NOMO-1 treated with dmso at 0.1 percent for 144 hours (cell line): Measurements from ENCODE around the gene MYL12B.

Experiments
- DNase-seq: peaks from one replicate; lab custom pipeline; 2025; ENCODE audit not compliant: unreplicated experiment; lab: John Stamatoyannopoulos, UW

The MYL12B gene

DNA sequence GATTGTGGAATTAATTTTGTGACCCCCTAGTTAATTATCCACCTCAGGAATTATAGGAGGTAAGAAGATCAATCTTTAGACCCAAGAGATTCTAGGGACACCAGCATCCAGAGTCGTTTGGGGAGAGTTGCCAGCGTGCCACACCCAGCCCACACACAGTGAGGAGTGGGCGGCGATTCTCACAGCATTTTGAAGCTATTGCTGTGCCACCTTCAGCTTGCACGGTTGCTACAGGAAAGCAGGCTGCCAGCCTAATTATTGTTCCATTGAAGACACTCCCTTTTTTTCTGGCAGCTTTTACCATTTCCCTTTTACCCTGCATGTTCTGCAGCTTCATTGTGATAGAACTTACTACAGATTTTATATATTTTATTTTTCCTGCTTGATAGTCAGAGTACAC is 27.5 kb upstream of the MYL12B start:
- no peak for DNase-seq

DNA sequence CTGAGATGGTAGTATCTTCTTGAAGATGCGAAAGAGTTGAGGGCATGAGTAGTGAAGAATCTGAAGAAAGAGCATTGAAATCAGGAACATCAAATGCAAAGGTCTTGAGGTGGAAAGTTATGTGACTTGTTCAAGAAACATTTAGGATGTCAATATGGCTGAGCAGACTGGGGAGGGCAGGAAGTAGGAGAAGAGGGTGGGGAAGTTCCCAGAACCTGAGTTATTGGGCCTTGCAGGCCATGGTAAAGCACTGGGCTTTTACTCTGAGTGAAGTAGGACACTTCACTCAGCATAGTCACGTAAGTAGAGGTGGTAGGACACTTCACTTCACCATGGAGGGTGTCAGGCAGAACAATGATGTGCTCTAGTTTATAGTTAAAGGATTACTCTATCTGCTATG is 26.1 kb upstream of the MYL12B start:
- DNase-seq = no peak

DNA sequence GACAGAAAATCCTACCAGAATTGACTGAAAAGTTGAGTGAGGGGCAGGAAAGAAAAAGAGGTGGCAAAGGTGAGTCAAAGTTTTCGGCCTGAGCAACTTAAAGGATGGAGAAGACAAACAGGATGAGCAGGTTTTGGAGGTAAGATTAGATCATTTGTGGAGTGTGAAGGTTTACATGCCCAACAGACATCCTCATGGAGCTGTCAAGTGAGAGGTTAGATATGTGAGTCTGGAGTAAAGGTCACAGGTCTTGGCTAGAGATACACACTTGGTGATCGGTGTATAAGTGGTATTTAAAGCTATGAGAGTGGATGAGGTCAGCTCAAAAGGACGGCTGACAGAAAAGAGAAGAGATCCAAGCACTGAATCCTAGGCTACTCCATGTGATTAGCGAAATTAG is 25.5 kb upstream of the MYL12B start:
- no peak for DNase-seq

DNA sequence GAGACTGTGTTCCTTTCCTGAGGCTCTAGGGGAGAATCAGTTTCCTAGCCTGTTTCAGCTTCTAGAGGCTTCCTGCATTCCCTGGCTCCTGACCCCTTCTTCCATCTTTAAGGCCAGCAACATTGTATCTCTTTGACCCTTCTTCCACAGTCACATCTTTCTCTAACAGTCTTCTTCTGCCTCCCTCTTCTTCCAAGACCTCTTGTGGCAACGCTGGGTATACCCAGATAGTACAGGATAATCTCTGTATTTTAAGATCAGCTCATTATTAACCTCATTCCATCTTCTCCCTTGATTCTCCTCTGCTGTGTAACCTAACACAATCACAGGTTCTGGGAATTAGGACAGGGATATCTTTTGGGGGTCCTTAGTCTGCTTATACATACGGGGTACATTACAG is 23.2 kb upstream of the MYL12B start:
- DNase-seq = no peak

DNA sequence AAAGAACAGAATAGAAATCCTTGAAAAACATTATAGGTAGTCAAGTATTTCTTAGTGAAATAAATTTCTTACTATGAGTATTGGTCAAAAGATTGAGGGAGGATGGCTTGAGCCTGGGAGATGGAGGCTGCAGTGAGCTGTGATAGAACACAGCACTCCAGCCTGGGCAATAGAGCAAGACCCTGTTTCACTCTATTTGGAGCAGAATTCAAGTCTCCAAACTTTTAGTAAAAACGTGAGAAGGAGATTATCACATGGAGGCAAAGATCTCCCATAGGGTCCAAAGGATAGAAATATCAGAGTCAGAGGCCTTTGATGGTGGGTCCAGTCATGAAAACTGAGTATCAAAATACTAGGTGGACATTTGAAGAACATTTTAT is 16.8 kb upstream of the MYL12B start:
- no peak for DNase-seq

DNA sequence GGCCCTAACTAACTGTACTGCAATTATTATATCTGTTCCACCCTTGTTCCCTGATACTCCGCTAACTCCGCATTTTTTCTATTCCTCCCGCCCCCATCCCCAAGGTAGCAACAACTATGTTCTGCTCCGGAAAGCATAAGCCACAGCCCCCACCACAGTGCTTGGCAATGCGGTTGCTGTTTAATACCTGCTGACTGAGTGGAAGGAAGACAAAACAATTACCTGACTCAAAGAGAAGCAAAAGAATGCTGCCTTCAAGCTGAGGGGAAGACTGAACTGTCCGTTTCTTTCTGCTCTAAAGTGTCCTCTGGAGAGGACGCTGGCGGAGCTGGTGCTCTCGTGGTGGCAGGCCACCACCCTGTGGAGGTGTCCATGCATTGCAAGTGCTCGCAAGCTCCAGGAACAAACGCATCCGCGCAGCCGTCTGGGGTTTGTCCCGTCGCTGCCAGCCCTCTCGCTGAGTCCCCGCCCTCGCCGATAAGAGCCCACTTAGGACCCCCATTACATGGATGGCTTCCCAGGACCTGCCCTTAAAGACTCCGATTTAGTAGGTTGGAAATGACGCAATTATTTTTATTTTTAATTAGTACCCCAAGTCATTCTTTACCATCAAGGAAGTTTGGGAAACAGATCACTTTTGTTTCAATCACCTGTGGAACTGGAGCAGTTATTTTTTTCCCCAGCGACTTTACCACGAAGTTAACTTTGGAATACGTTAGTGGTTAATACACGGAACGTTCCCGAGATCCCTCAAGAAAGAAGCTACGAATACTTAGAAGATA is 15.9 kb upstream of the MYL12B start:
- DNase-seq = peak; percentile 89

DNA sequence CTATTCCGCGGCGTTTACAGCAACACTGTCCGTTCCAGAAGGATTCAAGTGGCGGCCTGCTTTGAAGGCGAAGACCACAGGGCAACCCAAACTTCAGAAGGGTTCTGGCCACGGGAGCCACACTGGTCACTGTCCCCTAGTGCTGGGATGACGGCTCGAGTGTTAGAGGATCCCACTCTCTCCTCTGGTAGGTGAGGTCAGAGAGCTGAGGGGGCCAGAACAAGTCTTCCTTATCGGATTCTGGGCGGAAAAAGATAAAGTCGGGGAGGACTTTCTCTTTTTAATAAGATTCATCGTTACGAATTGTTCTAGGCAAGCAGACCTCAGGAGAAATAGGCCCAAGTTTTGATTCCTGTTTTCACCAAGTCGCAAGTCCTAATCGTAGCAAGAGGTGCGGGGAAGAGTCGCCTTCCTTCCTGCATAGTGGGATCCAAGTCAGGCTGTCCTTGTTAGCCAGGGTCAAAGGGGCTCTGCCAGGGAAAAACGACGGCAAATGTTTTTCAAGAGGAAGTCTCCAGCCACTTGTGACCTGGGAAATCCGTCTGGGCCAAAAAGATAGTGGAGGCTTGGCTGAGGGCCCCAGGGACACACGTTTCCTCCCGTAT is 15.2 kb upstream of the MYL12B start:
- peak; percentile 49 for DNase-seq

DNA sequence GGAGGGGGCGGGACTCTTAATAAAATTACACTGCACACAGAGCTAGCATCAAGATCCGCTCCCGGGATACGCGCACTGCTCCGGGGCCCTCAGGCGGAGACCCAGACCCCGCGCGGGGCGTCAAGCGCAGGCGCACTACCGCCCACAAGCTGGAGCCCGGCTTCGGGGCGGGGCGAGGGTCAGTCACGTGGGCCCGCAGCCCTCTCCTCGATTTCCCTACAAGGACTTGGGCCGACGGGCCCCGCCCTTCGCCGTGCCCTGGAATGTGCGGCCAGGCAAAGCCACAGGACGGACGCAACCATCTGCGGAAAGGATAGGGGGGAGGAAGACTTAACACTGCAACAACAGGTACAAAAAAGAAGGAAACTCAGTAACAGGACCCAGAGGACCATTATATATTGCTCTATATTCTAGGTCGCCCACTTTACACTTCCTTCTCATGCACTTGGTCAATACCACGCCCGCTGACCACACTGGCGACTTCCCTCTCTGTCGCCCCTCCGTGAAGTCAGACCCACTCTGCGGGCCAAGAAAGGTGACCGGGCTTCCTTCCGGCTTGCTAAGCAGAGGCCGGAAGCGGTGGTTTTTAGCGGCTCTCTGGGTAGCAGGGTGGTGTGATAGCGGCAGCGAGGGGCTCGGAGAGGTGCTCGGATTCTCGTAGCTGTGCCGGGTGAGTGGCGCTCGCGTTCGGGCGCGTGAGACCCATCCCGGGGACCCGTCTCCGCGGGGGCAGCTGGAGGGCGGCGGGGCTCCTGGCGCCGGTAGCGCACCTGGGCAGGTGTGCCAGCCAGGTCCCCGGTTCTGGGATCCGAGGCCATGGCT is 14.5 kb upstream of the MYL12B start, which contains the start of gene MYL12A:
MYL12A (plus strand) TSS at position 562 of the 822 bp plus-strand sequence. CDS start 5,447 bp downstream, outside the sequence.
- peak; percentile 96 for DNase-seq

DNA sequence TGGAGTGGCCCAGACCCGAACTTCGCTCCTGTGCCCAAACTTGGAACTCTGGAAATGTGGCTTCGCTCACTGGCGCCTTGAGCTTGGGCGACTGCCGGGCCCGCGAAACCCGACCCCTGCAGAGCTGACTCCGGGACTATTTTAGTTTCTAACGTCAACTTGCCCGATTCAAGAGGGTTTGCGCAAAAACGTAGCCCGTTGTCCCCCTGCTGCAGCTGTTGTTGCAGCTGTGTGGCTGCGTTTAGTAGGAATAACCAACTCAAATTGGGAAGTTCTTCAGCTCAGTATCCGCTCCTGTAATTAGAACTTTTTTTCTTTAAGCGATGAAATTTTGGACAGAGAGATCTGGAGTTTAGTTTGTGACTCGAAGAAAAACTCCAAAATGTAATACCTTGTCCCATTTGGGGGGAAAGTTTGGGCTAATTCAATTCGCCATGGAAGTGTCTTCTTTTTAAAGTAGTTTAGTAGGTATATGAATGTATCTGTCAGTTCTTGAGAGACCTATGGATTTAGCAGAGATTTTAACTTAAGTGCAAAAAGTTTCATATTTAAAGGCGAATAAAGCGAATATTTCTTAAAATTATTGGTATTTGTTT is 13.8 kb upstream of the MYL12B start:
- no peak for DNase-seq

DNA sequence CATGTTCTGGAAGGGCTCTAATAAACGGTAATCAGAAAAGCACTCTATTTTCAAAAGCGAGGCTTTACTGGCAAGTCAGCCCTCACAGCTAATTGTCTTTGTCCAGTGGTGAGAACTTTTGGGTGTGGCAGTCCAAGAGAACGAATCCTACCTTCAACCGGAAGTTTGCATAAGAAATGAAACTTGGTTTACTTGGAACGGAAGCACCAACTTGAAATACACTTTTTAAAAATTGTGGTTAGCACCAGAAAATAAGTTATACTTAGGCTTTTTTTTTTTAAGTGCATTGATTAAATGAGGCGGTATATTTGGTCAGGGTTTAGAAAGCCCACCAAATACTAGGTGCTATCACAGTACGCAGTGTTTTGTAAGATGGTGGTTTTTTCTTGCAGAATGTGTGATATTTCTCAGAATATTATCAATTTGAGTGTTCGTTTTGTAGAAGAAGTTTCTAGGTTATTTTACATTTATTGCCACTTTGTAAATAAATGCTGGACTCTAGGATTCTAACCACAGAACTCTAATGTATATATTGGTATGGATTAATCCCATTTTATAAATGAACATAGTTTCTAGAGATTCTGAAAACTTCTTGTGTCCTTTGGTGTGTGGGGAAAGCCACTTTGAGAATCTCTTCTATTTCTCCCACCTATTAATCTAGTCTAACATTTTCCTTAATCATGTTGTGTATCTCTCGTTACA is 13.1 kb upstream of the MYL12B start:
- DNase-seq = peak; percentile 53

DNA sequence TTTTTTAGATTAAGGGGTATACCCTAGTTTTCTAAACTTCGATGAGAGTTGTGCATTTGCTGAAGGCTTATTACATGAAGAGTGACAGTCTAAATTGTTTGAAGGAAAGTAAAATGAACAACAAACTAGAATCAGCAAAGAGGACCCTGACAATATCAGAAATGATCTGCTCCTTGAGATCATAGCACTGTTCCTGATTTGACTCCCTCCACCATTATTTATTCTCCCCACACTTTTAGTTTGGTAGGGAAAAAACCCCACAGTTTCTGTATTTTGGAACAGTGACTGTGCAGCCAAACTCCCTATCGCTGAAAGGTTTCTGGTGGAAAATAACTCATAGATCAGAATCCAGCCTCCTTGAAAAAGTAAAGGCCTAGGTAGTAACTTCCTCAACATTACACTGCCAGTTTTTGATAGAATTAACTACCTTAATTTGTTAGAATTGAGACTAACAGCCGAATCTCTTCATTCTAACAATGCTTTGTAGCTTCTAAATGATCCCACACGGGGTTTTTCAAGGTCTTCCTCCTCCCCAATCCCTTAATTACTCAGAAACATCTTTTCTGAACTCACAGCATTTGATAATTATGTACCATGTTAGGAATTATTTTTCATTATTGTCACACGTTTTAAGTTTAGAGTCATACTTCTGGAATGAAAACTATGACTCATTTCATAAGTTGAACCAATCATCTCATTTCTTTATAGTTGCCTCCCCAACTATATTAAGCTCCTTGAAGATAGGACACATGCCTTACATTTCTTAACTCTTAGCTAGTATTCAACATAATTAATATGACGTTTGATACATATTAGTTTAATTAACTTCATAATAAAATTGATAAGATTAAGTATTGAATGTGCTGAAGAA is 11.5 kb upstream of the MYL12B start:
- DNase-seq = no peak

DNA sequence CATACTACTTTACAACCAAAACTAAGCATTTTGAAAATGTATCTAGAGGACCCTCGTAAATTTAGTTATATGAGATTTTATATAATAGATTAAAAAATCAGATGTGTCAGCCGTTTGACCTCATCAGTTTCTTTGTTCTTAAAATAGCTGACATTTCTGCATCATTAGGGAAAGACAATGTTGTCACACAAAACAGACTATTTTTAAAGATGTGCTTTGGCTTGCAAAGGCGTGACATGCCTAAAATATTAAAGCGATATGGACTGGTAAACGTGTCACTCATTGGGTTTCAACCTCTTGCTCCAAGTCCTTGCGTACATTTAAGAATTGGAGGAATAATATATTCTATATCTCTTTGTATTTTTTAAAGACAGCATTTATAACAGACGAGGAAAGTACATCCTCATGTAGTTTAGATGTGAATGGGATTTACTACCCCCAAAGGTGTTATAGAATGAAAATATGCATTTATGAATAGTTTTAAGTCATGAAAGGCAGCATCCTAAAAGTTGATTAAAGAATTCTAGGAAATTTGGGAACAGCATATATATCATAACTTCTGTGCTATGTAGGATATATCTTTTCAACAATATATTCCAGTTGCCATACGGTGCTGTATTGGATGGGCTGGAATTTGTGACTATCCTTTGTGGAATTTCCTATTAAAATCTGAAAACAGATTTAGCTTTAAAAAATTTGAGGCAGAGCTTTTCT is 10.5 kb upstream of the MYL12B start:
- DNase-seq = no peak

DNA sequence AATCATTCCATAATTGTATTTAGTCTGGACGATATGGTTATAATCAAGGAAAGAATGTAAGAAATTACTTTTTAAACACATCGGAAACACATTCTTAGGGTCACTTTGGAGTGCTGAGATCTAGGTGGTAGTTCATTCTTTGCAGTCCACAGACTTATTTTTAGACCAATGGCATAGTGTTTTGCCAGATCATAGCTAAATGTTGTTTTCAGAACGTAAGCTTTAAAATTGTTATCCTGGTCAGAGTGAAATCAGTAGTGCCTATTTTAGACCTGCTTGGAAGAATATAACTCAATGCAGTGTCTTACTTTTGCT is 10.0 kb upstream of the MYL12B start:
- no peak for DNase-seq

DNA sequence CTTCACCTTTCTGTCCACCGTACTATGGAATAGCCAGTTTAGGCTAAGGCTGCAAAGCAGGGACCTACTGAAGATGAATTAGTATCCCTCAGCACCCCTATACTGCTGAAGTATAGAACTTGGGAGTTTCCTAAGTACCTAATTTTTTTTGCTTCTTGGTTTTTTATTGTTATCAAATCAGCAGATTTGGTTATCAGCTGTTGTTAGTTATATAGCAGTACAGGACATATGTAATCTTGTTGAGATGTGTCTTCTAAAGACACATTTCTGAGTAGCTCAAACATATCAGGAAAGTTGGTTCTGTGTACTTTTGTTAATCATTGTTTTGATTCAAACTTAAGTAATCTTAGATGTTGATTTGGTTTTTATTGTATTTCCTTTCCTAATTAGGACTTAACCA is 9.1 kb upstream of the MYL12B start:
- DNase-seq = no peak

DNA sequence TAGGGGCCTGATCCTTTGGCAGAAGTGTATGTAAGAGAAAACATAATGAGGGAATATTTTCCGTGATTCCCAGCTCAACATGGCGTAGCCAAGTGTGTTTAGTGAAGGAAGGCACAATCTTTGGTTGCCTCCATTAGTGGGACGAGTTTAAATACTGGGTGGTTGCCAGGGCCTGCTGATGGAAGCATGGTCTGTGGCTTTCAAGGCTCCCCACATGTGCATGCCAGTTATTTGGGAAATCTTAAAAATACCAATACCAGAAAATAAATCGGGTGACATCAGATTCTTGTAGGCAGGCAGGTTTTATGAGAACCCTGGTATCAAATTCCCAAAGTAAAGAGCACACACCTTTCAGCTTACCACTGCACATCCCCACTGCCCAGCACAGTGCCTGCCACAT is 7.2 kb upstream of the MYL12B start:
- no peak for DNase-seq

DNA sequence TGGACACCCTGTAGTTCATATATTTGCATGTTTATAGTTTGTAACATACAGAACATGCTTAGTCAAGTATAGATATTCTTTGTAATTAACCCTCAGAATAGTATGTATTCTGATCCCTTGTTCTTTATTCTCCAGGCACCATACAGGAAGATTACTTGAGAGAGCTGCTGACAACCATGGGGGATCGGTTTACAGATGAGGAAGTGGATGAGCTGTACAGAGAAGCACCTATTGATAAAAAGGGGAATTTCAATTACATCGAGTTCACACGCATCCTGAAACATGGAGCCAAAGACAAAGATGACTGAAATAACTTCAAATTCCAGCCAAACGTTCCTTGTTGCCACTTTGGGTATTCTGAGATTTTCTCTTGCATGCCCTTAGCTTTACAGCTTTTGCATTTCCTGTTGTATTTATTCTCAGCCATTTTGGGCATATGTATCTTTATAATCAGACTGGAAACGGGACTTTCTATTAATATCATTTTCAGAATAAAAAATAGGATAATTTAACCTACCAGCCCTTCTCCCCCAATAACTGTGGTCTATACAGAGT is 6.2 kb upstream of the MYL12B start:
- no peak for DNase-seq

DNA sequence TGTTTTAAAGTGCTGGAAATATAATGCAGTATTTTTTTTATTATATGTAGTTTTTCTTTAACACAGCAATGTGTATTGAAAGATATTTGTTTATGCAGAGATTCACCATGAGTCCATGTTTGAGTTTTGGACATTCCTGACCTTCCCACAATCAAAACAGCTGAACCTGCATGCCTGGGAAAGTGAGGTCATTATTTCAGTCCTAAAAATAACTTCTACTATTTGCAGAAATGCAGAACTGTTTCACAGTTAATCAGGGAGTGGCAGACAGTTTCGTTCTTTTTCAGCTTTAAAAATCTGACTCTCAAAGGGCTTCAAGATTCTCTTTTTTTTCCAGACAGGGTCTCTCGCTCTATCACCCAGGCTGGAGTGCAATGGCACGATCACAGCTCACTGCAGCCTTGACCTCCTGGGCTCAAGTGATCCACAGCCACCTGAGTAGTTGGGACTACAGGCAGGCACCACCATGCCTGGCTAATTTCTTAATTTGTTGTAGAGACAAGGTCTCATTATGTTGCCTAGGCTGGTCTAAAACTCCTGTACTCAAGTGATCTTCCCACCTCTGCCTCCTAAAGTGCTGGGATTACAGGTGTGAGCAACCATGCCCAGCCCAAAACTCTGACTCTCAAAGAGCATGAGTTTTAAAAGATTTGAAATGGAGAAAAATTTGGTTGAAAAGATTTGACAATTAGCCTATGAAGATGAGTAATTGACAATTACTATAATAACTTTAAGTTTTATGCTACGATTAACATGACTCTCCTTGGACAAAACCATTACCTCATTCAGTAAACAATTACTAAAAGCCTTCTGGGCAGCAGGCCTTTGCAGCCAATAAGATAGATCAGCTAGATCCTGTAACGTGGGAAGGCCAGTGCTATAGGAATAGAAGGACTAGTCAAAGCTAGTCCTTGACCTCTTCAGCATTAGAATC is 5.0 kb upstream of the MYL12B start:
- DNase-seq = no peak

DNA sequence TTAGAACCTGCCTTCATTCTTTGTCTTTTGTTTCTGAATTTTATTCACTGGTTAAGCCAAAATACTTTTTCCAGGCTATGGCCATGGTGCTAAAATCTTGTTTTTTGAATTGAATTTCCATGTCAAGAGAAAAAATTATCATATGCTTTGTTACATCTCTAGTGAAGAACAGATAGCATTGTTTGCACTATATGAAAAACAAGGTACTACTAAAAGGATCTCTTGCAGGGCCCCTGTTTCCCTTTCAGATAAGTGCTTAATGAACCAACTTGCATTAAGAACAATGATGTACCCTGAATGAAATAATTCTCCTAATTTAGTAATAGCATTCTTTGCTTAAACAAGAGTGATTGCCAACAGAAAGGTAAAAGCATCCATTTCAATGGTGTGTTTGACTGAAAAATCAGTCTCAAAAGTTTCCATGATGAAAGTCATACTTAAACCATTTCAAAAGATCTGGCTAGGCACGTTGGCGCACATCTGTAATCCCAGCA is 4.3 kb upstream of the MYL12B start:
- no peak for DNase-seq
